ENCODE results near the gene RIOK3.

- TF ChIP-seq CTCF (conservative IDR thresholded peaks at IDR 0.05 in 1 of 2, IDR thresholded peaks at IDR 0.05 in 1 of 2; ENCODE audit: extremely low read depth in 1 of 2, insufficient read depth in 1 of 2, low read depth in 1 of 2, low read length in 2 of 2) (no peak), EZH2 (IDR thresholded peaks at IDR 0.05; ENCODE audit: borderline replicate concordance, low read length) (no peak)
Measured at GRCh38 chr18:23502516-23503037, 49.5 kb downstream of the RIOK3 start.

All from mammary epithelial cell (primary cell).